Measurements from ENCODE around the gene SUN5. TPM values are rescaled to one million over a fixed set of nuclear protein-coding genes. Genes with fewer than 3 reads are reported as not detected.

SUN5 gene
- total and polyA plus RNA-seq, 2 donors (not counting 1 experiment from before 2014, with no cell fraction given): not detected

GRCh38 chr20:33019465-33020277 is 15.4 kb upstream of the SUN5 start:
- Histone ChIP-seq H4K20me1 (ENCODE audit: control insufficient read depth, insufficient read depth, low read length, poor library complexity, severe bottlenecking) (no peaks in the 10 kb centered on the region), H3K4me3 (ENCODE audit: control extremely low read depth in 1 of 5, extremely low read depth in 1 of 5, insufficient read depth in 1 of 5, low read depth in 2 of 5, low read length in 4 of 5) (no peak overlapping the region), H3K9me3 (ENCODE audit: control extremely low read depth in 1 of 3, control insufficient read depth in 2 of 3, insufficient read depth in 1 of 3, low read length in 2 of 3) (peaks cover 0 to 4% (median 0%) of the 10 kb centered on the region in 3 donors), H3K27me3 (replicated peaks in 1 of 4; ENCODE audit: control extremely low read depth in 1 of 4, control insufficient read depth in 3 of 4, insufficient read depth in 4 of 4, low read length in 3 of 4) (no peaks in the 10 kb centered on the region), H3K9ac (ENCODE audit: low read length) (no peak overlapping the region), H3K4me2 (replicated peaks; ENCODE audit: low read depth, low read length, poor library complexity, severe bottlenecking) (no peak overlapping the region), H3K27ac (ENCODE audit: low read length in 2 of 2) (no peak overlapping the region), H2AFZ (ENCODE audit: insufficient read depth, low read depth, low read length, poor library complexity, severe bottlenecking) (no peak overlapping the region), H3K79me2 (ENCODE audit: control insufficient read depth, insufficient read depth, low read length) (no peaks in the 10 kb centered on the region), H3K36me3 (replicated peaks in 1 of 2; ENCODE audit: control extremely low read depth in 1 of 2, control insufficient read depth in 1 of 2, extremely low read depth in 1 of 2, insufficient read depth in 2 of 2, low read length in 1 of 2) (no peaks in the 10 kb centered on the region), H3K4me1 (ENCODE audit: control insufficient read depth in 2 of 2, insufficient read depth in 2 of 2, low read length in 2 of 2) (no peaks in the 10 kb centered on the region)
- no peak for DNase-seq
- POLR2A ChIA-PET: no interaction called here
- Mint-ChIP-seq H3K9me3 (ENCODE audit: insufficient read depth) (no peaks in the 10 kb centered on the region), H3K4me1 (no peaks in the 10 kb centered on the region), H3K27me3 (peaks cover 9% of the 10 kb centered on the region), H3K27ac (no peak overlapping the region), H3K4me3 (no peak overlapping the region)
- no peak for TF ChIP-seq CTCF (IDR thresholded peaks at IDR 0.05)
- TF ChIP-seq EZH2 (IDR thresholded peaks at IDR 0.05; ENCODE audit: borderline replicate concordance, insufficient read depth, low read depth, low read length, poor library complexity, severe bottlenecking): no peak
- intact Hi-C loops (cut with micrococcal nuclease): no loop called here
- CTCF ChIA-PET: no interaction called here
- ATAC-seq (ENCODE audit: low read depth): no peak
- WGBS (ENCODE audit: insufficient coverage): 92% methylated on average over 22 of the region's 23 CpGs

GRCh38 chr20:33018169-33018931 is 14.1 kb upstream of the SUN5 start:
- WGBS (ENCODE audit: insufficient coverage): 64% methylated on average over 9 of the region's 14 CpGs
- Histone ChIP-seq H4K20me1 (ENCODE audit: control insufficient read depth, insufficient read depth, low read length, poor library complexity, severe bottlenecking) (no peaks in the 10 kb centered on the region), H3K4me3 (ENCODE audit: control extremely low read depth in 1 of 5, extremely low read depth in 1 of 5, insufficient read depth in 1 of 5, low read depth in 2 of 5, low read length in 4 of 5) (no peak overlapping the region), H3K4me1 (ENCODE audit: control insufficient read depth in 2 of 2, insufficient read depth in 2 of 2, low read length in 2 of 2) (no peaks in the 10 kb centered on the region), H3K27ac (ENCODE audit: low read length in 2 of 2) (no peak overlapping the region), H3K9me3 (ENCODE audit: control extremely low read depth in 1 of 3, control insufficient read depth in 2 of 3, insufficient read depth in 1 of 3, low read length in 2 of 3) (peaks cover 0 to 4% (median 0%) of the 10 kb centered on the region in 3 donors), H3K9ac (ENCODE audit: low read length) (no peak overlapping the region), H3K4me2 (replicated peaks; ENCODE audit: low read depth, low read length, poor library complexity, severe bottlenecking) (no peak overlapping the region), H3K27me3 (replicated peaks in 1 of 4; ENCODE audit: control extremely low read depth in 1 of 4, control insufficient read depth in 3 of 4, insufficient read depth in 4 of 4, low read length in 3 of 4) (no peaks in the 10 kb centered on the region), H3K79me2 (ENCODE audit: control insufficient read depth, insufficient read depth, low read length) (no peaks in the 10 kb centered on the region), H2AFZ (ENCODE audit: insufficient read depth, low read depth, low read length, poor library complexity, severe bottlenecking) (no peak overlapping the region), H3K36me3 (replicated peaks in 1 of 2; ENCODE audit: control extremely low read depth in 1 of 2, control insufficient read depth in 1 of 2, extremely low read depth in 1 of 2, insufficient read depth in 2 of 2, low read length in 1 of 2) (no peaks in the 10 kb centered on the region)
- ATAC-seq (ENCODE audit: low read depth): no peak
- no peaks in the 10 kb centered on the region for H3K9me3 Mint-ChIP-seq (ENCODE audit: insufficient read depth)
- intact Hi-C loops (cut with micrococcal nuclease): no loop called here
- ChIA-PET CTCF (no interaction called here), POLR2A (no interaction called here)
- H3K27ac Mint-ChIP-seq: no peak overlapping the region
- no peaks in the 10 kb centered on the region for H3K4me1 Mint-ChIP-seq
- H3K27me3 Mint-ChIP-seq: peaks cover 9% of the 10 kb centered on the region
- H3K4me3 Mint-ChIP-seq: no peak overlapping the region
- DNase-seq: no peak
- no peak for TF ChIP-seq EZH2 (IDR thresholded peaks at IDR 0.05; ENCODE audit: borderline replicate concordance, insufficient read depth, low read depth, low read length, poor library complexity, severe bottlenecking)
- no peak for TF ChIP-seq CTCF (IDR thresholded peaks at IDR 0.05)

Data from B cell (primary cell).